H9 (cell line): Measurements from ENCODE around the gene COA1. TPM values are rescaled to one million over a fixed set of nuclear protein-coding genes. Genes with fewer than 3 reads are reported as not detected.

ENCODE experiments used
- DNase-seq: peaks from one replicate; pipeline ENCODE4 v3.0.0-alpha.2; 2017
- H2AFZ ChIP-seq: one replicate; pipeline ENCODE4 v1.6.1; 2013; ENCODE audit warnings: mild to moderate bottlenecking, low read length, control low read depth, moderate library complexity
- H2AK5ac ChIP-seq: 2 replicates; pipeline ENCODE4 v1.6.1; 2013; ENCODE audit warnings: low read length, control low read depth, mixed read lengths; ENCODE audit not compliant: insufficient read length
- H2BK120ac ChIP-seq: one replicate; pipeline ENCODE4 v1.6.1; 2013; ENCODE audit warnings: low read depth, mild to moderate bottlenecking, low read length, control low read depth, inconsistent platforms; ENCODE audit not compliant: poor library complexity, severe bottlenecking
- H2BK12ac ChIP-seq: 2 replicates; pipeline ENCODE4 v1.6.1; 2013; ENCODE audit warnings: low read length, control low read depth, mixed read lengths, low read depth; ENCODE audit not compliant: insufficient read length
- H2BK15ac ChIP-seq: 2 replicates; pipeline ENCODE4 v1.6.1; 2013; ENCODE audit warnings: low read depth, low read length, control low read depth
- H2BK20ac ChIP-seq: one replicate; pipeline ENCODE4 v1.6.1; 2013; ENCODE audit warnings: low read depth, mild to moderate bottlenecking, low read length, control low read depth, inconsistent platforms; ENCODE audit not compliant: poor library complexity, severe bottlenecking
- H2BK5ac ChIP-seq: 2 replicates; pipeline ENCODE4 v1.6.1; 2013; ENCODE audit warnings: low read length, control low read depth, mixed read lengths; ENCODE audit not compliant: insufficient read length
- H3K14ac ChIP-seq: 2 replicates; pipeline ENCODE4 v1.6.1; 2013; ENCODE audit warnings: low read length, control low read depth; ENCODE audit not compliant: insufficient read depth
- H3K18ac ChIP-seq: 2 replicates; pipeline ENCODE4 v1.6.1; 2013; ENCODE audit warnings: low read depth, mild to moderate bottlenecking, mixed read lengths, low read length, control low read depth; ENCODE audit not compliant: insufficient read length
- H3K23ac ChIP-seq: 2 replicates; pipeline ENCODE4 v1.6.1; 2013; ENCODE audit warnings: low read length, control low read depth, mixed read lengths, low read depth; ENCODE audit not compliant: insufficient read length
- H3K23me2 ChIP-seq: 2 replicates; pipeline ENCODE4 v1.6.1; 2013; ENCODE audit warnings: low read depth, mild to moderate bottlenecking, mixed read lengths, low read length, control low read depth; ENCODE audit not compliant: insufficient read length, poor library complexity, severe bottlenecking
- H3K27ac ChIP-seq: 2 replicates; pipeline ENCODE4 v1.5.1; 2013; ENCODE audit warnings: low read length, control low read depth, mixed read lengths, low read depth; ENCODE audit not compliant: insufficient read length
- H3K27me3 ChIP-seq: 2 replicates; pipeline ENCODE4 v1.6.1; 2013; ENCODE audit warnings: low read length, control low read depth, inconsistent platforms; ENCODE audit not compliant: insufficient read depth
- H3K4ac ChIP-seq: 2 replicates; pipeline ENCODE4 v1.6.1; 2013; ENCODE audit warnings: low read depth, mild to moderate bottlenecking, control low read depth, inconsistent platforms, low read length, moderate library complexity
- H3K4me1 ChIP-seq: 2 replicates; pipeline ENCODE4 v1.6.1; 2013; ENCODE audit warnings: low read length, control low read depth, inconsistent platforms; ENCODE audit not compliant: insufficient read depth
- H3K4me2 ChIP-seq: 2 replicates; pipeline ENCODE4 v1.6.1; 2013; ENCODE audit warnings: low read length, control low read depth, mixed read lengths; ENCODE audit not compliant: insufficient read length, insufficient read depth
- H3K56ac ChIP-seq: 2 replicates; pipeline ENCODE4 v1.6.1; 2013; ENCODE audit warnings: low read depth, mild to moderate bottlenecking, mixed read lengths, low read length, control low read depth; ENCODE audit not compliant: insufficient read length
- H3K79me1 ChIP-seq: 2 replicates; pipeline ENCODE4 v1.6.1; 2013; ENCODE audit warnings: low read depth, mild to moderate bottlenecking, moderate library complexity, low read length, control low read depth, inconsistent platforms; ENCODE audit not compliant: insufficient read depth, poor library complexity, severe bottlenecking
- H3K79me2 ChIP-seq: 2 replicates; pipeline ENCODE4 v1.6.1; 2013; ENCODE audit warnings: low read length, control low read depth, inconsistent platforms; ENCODE audit not compliant: insufficient read depth
- H3K9ac ChIP-seq: 2 replicates; pipeline ENCODE4 v1.6.1; 2013; ENCODE audit warnings: low read length, control low read depth, mixed read lengths; ENCODE audit not compliant: insufficient read length; ENCODE audit errors: extremely low read depth
- H3K9me3 ChIP-seq: one replicate; pipeline ENCODE4 v1.6.1; 2013; ENCODE audit warnings: low read depth, low read length, inconsistent platforms; ENCODE audit not compliant: control insufficient read depth
- H3T11ph ChIP-seq: one replicate; pipeline ENCODE4 v1.6.1; 2013; ENCODE audit warnings: mild to moderate bottlenecking, low read length, control low read depth, inconsistent platforms
- H4K20me1 ChIP-seq: one replicate; pipeline ENCODE4 v1.6.1; 2013; ENCODE audit not compliant: control insufficient read depth, insufficient read length, insufficient read depth
- H4K5ac ChIP-seq: 2 replicates; pipeline ENCODE4 v1.6.1; 2013; ENCODE audit warnings: low read depth, mild to moderate bottlenecking, mixed read lengths, low read length, control low read depth; ENCODE audit not compliant: insufficient read length
- H4K8ac ChIP-seq: replicated peaks from 2 replicates; pipeline ENCODE4 v1.6.1; 2013; ENCODE audit warnings: low read length, control low read depth, mixed read lengths, low read depth; ENCODE audit not compliant: insufficient read length
- H4K91ac ChIP-seq: 2 replicates; pipeline ENCODE4 v1.6.1; 2013; ENCODE audit warnings: low read depth, mild to moderate bottlenecking, moderate library complexity, mixed read lengths, low read length, control low read depth; ENCODE audit not compliant: insufficient read length
- H3K27ac Mint-ChIP-seq, 3 experiments: 2 replicates in 2 of 3; 3 replicates in 1 of 3; pipeline ENCODE4 v1.8.0; 2020 to 2021; ENCODE audit warnings: mixed read lengths in 3 of 3, mild to moderate bottlenecking in 1 of 3, moderate library complexity in 1 of 3
- H3K27me3 Mint-ChIP-seq: 2 replicates; pipeline ENCODE4 v1.8.0; 2021; ENCODE audit warnings: low read depth, mild to moderate bottlenecking, moderate library complexity, mixed read lengths
- H3K36me3 Mint-ChIP-seq, 3 experiments: 2 replicates in 2 of 3; 3 replicates in 1 of 3; pipeline ENCODE4 v1.8.0; 2020 to 2021; ENCODE audit warnings: low read depth in 3 of 3, mixed read lengths in 3 of 3; ENCODE audit not compliant: insufficient read depth in 1 of 3
- H3K4me1 Mint-ChIP-seq, 2 experiments: 2 replicates each; pipeline ENCODE4 v1.8.0; 2020; ENCODE audit warnings: mixed read lengths in 2 of 2
- H3K4me3 Mint-ChIP-seq, 2 experiments: 2 replicates in 1 of 2; 3 replicates in 1 of 2; pipeline ENCODE4 v1.8.0; 2020 to 2021; ENCODE audit warnings: mild to moderate bottlenecking in 2 of 2, mixed read lengths in 2 of 2, moderate library complexity in 1 of 2
- H3K9me3 Mint-ChIP-seq, 2 experiments: 2 replicates in 1 of 2; 3 replicates in 1 of 2; pipeline ENCODE4 v1.8.0; 2020; ENCODE audit warnings: mild to moderate bottlenecking in 2 of 2, mixed read lengths in 2 of 2, moderate library complexity in 1 of 2
- CTCF ChIP-seq: fragments of 200-600 bp; sonication (generic); conservative IDR thresholded peaks from 3 replicates; pipeline ENCODE4 v1.8.0; 2021; ENCODE audit warnings: antibody characterized with exemption, mild to moderate bottlenecking
- WGBS: extraction: QIAGEN DNeasy Blood & Tissue Kit; methylation state at CpG from one replicate; pipeline ENCODE4 v1.1.7; 2013; ENCODE audit warnings: missing lambda C conversion rate, low lambda C conversion rate, mixed read lengths; ENCODE audit not compliant: insufficient read length; ENCODE audit errors: extremely low coverage; 5-methylcytosine and 5-hydroxymethylcytosine counted together
- total RNA-seq: library from RNA; stranded (reverse); gene quantifications from 2 replicates; pipeline ENCODE4 v1.2.1, GENCODE V29; 2021

The COA1 gene
- total RNA-seq, 1 experiment from 2014 or later: 138 TPM

DNA sequence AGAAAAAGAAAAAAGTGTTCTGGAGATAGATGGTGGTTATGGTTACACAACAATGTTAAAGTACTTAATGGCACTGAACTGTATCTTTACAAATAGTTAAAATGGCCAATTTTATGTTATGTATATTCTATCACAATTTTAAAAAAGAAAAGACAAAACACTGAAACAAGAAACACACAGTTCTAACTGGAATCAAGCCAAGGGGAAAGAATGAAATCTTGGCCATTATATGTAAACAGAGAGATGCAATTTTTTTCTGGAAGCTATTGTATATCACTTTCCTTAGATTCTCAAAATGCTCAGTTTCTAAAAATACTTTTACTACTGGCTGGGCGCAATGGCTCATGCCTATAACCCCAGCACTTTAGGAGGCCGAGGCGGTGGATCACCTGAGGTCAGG is 4.1 kb downstream of the COA1 start:
- Histone ChIP-seq H4K20me1 (no peaks in the 10 kb centered on the region), H3K14ac (no peak overlapping the region), H3K79me2 (peaks cover 46% of the 10 kb centered on the region; the same call in 1 of the 2 replicates), H2AFZ (no peak overlapping the region), H2BK5ac (no peak overlapping the region), H3K18ac (no peak overlapping the region), H3K4me2 (no peak overlapping the region), H3K56ac (no peak overlapping the region), H3K23ac (no peak overlapping the region), H3K4ac (no peak overlapping the region), H4K8ac (no peak overlapping the region), H2BK20ac (no peak overlapping the region), H3K27me3 (no peaks in the 10 kb centered on the region), H3K23me2 (no peaks in the 10 kb centered on the region), H2BK12ac (no peak overlapping the region), H2BK120ac (no peak overlapping the region), H3K9ac (no peak overlapping the region), H4K91ac (no peak overlapping the region), H3K4me1 (no peaks in the 10 kb centered on the region), H3K27ac (no peak overlapping the region), H3K79me1 (peaks cover 4% of the 10 kb centered on the region), H3K9me3 (no peaks in the 10 kb centered on the region), H2BK15ac (no peak overlapping the region), H2AK5ac (no peak overlapping the region), H3T11ph (no peak overlapping the region), H4K5ac (no peak overlapping the region)
- H3K9me3 Mint-ChIP-seq: no peaks in the 10 kb centered on the region; a peak in 1 of 5 replicates
- no peak for DNase-seq
- no peaks in the 10 kb centered on the region for H3K27me3 Mint-ChIP-seq
- TF ChIP-seq CTCF: no peak
- H3K4me3 Mint-ChIP-seq: no peak overlapping the region
- no peak overlapping the region for H3K27ac Mint-ChIP-seq
- WGBS: no CpG with 5 or more reads among the region's 3 CpGs
- H3K4me1 Mint-ChIP-seq: peaks cover 23 to 25% of the 10 kb centered on the region in 2 experiments
- H3K36me3 Mint-ChIP-seq: peaks cover 5 to 18% (median 7%) of the 10 kb centered on the region in 3 experiments; a peak in 6 of 7 replicates
